ENCODE data around the gene GNB3.

DNA sequence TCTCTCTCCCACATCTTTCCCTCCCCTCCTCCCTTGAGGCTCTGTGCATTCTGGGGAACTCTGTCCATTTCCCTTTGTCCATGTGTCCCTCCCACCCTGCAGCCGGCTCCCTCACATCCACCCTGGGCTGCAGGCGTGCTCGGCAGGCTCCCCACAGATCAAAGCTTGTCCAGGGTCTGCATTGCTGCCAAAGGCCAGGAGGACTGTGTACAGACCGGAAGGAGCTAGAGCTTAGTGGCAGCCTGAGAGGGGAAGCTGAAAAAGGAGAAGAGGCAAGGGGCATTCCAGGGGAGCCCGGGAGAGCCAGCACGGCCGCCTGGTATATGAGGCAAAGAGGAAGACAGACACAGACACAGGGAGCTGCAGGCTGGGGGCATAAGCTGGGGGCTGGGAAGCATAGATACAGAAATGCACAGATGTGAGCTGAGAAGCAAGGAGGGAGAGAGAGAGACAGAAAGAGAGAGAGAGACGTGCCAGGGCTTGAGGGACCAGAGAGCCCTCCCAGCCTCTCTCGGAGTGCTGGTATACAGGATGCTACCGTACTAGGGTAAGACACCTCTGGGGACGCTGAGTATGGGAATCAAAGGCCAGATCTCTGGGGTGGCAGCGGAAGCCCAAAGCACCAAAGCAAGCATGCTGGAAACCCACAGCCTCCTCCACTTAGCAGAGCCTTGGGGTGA lies 48.1 kb upstream of the GNB3 start:
- TF ChIP-seq ESRRG (CRISPR knock-in tag; IDR thresholded peaks at IDR 0.05) = no peak
- TF ChIP-seq, protein P1, sequence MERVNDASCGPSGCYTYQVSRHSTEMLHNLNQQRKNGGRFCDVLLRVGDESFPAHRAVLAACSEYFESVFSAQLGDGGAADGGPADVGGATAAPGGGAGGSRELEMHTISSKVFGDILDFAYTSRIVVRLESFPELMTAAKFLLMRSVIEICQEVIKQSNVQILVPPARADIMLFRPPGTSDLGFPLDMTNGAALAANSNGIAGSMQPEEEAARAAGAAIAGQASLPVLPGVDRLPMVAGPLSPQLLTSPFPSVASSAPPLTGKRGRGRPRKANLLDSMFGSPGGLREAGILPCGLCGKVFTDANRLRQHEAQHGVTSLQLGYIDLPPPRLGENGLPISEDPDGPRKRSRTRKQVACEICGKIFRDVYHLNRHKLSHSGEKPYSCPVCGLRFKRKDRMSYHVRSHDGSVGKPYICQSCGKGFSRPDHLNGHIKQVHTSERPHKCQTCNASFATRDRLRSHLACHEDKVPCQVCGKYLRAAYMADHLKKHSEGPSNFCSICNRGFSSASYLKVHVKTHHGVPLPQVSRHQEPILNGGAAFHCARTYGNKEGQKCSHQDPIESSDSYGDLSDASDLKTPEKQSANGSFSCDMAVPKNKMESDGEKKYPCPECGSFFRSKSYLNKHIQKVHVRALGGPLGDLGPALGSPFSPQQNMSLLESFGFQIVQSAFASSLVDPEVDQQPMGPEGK (CRISPR knock-in tag; IDR thresholded peaks at IDR 0.05; ENCODE audit: borderline replicate concordance) = no peak
- no peak for TF ChIP-seq CSDC2 (CRISPR knock-in tag; IDR thresholded peaks at IDR 0.05)
- TF ChIP-seq ZFP3 (CRISPR knock-in tag; IDR thresholded peaks at IDR 0.05) = no peak
- TF ChIP-seq, protein P2, sequence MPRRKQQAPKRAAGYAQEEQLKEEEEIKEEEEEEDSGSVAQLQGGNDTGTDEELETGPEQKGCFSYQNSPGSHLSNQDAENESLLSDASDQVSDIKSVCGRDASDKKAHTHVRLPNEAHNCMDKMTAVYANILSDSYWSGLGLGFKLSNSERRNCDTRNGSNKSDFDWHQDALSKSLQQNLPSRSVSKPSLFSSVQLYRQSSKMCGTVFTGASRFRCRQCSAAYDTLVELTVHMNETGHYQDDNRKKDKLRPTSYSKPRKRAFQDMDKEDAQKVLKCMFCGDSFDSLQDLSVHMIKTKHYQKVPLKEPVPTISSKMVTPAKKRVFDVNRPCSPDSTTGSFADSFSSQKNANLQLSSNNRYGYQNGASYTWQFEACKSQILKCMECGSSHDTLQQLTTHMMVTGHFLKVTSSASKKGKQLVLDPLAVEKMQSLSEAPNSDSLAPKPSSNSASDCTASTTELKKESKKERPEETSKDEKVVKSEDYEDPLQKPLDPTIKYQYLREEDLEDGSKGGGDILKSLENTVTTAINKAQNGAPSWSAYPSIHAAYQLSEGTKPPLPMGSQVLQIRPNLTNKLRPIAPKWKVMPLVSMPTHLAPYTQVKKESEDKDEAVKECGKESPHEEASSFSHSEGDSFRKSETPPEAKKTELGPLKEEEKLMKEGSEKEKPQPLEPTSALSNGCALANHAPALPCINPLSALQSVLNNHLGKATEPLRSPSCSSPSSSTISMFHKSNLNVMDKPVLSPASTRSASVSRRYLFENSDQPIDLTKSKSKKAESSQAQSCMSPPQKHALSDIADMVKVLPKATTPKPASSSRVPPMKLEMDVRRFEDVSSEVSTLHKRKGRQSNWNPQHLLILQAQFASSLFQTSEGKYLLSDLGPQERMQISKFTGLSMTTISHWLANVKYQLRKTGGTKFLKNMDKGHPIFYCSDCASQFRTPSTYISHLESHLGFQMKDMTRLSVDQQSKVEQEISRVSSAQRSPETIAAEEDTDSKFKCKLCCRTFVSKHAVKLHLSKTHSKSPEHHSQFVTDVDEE (CRISPR knock-in tag; IDR thresholded peaks at IDR 0.05) = no peak
- no peak for TF ChIP-seq SNAI2 (CRISPR knock-in tag; IDR thresholded peaks at IDR 0.05)
- TF ChIP-seq BACH2 (CRISPR knock-in tag; IDR thresholded peaks at IDR 0.05; ENCODE audit: borderline replicate concordance) = no peak
- no peak for TF ChIP-seq RARB (CRISPR knock-in tag; IDR thresholded peaks at IDR 0.05)
- TF ChIP-seq PPARA (CRISPR knock-in tag; IDR thresholded peaks at IDR 0.05; ENCODE audit: borderline replicate concordance) = no peak

All from SK-N-SH treated with all-trans-retinoic acid at 6 μM for 48 hours (cell line).